ENCODE results near the gene NXPH1.

NXPH1 gene

DNA sequence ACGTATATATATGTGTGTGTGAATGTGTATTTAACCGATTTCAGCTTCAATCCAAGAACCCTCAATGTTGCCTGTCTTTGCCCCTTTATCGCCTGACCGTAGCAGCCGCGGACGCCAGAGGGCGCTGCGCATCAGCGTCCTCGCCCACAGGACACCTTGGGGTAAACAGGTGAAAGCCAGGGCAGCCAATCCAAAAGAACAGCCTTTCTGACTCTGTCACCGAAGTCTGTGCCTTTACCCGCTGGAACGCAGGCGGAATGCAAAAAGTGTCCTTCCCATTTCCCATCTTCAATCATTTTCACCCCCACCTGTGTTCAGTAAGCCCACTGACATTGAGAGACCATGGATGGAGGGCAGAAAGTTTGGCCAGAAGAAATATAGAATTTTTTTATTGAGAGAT, 3.6 kb downstream of the NXPH1 start:
- DNase-seq (ENCODE audit: low read depth in 2 of 2): peak; percentile 36 to 49

DNA sequence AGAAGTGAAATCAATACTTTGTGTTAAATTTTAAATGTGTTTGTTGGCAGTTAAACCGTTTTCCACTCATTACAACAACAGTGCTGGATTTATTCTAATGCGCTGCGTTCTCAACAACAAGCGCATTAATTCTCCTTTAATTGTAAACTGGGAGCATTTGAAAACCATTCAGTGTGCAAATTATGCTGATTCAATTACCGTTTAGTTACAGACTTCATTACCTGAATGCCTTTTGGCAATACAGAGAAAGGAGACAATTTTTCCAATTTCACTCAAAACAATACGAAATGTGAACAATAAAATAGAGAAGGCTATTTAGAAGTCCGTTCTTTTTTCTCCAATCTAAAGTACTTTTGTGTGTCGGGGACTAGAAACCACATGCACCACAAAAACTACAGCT, 4.2 kb downstream of the NXPH1 start:
- DNase-seq (ENCODE audit: low read depth in 2 of 2): no peak

DNA sequence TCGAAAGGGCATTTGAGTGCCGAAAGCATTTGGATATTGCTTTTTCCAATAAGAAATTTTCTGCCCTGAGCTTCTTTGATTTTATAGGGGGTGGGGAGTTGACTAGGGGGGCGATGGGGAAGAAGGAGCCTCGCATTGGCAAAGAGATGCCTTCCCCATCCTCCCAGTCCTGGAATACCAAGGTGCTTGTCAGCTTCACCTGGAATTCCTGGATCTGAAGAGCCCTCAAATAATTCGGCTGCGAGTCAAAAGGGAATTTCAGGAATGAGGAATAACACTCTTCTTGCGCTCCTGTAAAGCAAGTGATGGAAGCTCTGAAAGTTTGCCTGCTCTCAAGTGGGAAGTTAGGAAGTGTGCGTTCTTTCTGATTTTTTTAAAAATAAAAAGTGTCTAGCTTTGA, 7.3 kb downstream of the NXPH1 start:
- no peak for DNase-seq (ENCODE audit: low read depth in 2 of 2)

DNA sequence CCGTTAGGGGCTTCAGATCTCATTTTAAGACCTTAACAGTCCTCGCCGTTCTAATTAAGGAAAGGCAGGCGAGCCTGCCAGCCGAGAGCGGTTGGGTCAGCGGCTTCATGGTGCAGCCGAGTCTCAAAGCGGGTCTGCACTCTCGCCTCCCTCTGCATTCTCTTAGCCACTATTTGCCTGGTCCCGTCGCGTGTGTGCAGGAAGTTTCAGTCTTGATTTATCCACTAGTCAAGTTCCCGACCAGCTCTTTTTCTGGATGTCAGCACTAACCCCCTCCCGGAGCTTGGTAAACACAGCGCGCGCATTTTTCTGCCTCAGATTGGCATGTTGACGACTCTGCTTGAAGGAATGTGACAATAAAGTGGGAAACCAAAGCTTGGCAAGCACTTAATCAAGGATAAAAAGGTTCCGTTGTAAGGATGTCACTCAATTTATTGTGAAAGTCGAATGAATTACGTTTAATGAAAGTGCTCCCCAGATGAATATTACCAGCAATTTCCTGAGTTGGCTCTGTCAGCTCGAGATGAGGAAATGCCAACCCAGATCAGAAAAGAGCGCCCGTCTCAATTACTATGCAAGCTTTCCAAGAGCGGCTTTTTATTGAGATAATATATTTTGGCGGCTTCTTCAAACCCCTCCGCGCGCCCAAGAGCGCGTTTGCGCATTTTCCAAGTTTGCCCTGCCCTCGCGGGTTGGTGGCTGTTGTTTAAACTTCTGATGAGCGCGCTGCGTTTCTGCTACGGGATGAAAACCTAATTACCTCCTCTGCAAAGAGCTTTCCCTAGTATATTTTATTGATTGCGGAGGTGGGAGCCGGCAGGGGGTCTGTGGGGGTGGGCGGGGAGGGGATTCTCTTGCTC, 7.9 kb downstream of the NXPH1 start:
- DNase-seq (ENCODE audit: low read depth in 2 of 2): no peak

DNA sequence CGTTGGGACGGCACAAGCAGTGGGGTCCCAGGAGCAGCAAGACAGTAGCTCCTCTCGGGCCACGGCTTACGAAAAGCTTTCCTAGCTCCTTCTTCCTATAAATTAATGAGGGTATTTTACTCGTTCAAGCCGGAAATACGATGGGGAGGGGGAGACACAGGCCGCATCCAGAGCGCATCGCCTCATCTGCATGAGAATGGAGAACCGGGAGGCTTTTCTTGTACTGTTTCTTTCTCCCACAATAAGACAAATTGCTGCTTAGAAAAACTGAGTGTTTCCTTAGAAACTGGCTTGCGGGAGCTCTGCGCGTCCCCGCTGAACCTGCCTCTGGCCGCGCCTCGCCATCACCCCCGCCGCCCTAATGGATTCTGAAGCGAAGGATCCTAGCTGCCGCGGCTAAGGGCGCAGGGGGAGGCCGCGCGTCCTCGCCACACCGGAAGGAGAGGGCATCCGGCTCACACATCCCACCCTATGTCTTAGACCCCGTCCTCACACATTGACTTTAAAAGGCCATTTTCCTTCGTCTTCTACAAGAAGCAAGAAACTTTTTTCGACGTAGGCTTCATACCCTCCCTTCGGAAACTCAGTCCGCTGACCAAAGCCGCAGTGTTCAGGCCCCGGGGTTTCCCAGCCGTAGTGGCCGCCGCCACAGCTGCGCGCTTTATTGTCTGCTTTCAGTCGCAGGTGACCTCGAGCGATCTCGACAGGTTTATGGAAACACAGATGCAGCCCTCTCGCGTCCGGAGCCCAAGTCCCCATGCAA, 8.8 kb downstream of the NXPH1 start:
- no peak for DNase-seq (ENCODE audit: low read depth in 2 of 2)

DNA sequence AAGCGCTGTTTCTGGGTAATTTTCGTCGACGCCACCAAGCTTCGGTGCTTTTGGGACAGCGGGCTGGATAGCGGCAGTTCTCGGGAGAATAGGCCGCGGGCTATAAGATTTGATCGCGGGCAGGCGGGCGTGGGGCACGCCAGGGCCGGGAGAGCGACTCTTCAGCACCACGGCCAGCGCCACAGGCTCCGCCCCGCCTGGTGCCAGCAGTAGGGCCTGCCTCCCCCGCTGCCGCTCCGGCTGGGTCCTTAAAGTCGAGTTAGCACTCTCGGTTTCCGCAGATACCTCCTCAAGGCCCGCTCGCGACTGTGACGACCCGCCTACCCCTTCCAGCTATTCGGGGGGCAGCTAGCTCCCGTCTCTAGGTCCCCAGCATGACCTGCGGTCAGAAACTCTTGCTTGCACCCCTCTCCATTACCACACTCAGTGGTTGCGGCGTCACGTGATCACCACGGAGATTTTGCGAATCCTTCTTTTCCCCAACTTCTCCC, 9.4 kb downstream of the NXPH1 start:
- DNase-seq (ENCODE audit: low read depth in 2 of 2): peak; percentile 33 to 47

DNA sequence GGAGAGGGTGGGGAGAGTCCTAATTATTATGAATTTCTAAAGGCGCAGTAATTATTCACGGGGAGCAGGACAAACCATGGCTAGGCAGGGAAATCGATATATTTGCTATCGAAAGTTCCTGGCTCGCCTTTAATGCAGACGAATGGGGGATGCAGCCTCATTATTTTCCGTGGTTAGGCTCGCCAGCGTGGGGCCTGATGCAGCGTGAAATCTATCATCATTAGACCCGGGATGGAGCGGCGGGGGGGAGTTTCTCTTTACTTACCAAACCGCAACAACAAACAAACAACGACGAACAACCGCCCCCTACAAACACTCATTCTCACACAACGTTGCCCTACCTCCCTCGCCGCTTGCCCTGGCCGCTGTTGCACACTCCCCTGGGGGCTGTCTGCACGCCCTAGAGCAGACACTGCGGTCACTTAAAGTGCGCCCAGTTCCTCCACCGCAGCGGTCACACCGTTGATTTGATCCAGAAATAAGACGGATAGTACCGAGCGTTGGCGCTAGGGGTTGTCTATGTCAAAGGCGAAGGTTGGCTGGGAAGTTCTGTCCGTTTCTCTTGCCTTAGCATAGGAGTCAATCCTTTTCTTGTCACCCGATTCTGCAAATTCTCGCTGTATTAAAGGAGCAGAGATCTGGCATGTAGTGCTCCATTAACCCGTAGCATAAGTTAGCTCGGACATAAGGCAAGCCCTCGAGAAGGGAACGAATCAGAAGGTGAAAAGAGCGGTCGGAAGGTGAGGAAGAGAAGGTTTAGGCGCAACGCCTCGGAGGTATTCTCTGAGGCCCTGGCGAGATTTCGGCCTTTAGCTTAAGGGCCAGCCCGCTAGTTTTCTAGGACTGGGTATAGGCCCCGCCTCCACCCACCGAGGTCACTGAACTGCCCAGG, 10.4 kb downstream of the NXPH1 start:
- no peak for DNase-seq (ENCODE audit: low read depth in 2 of 2)

DNA sequence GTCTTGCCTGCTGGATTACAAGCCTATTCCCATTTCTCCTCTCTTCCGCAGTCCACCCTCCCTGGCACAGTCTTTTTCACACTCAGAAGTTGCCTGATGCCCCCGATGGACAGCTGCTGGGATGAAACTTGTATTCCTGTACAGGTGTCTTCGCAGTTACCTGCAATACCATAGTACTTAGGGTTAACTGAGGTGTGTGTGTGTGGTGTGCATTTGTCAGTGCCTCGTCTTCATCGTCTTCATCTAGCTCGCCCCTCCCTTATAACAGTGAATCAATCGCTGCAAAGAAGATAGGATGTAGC, 11.0 kb downstream of the NXPH1 start:
- no peak for DNase-seq (ENCODE audit: low read depth in 2 of 2)

DNA sequence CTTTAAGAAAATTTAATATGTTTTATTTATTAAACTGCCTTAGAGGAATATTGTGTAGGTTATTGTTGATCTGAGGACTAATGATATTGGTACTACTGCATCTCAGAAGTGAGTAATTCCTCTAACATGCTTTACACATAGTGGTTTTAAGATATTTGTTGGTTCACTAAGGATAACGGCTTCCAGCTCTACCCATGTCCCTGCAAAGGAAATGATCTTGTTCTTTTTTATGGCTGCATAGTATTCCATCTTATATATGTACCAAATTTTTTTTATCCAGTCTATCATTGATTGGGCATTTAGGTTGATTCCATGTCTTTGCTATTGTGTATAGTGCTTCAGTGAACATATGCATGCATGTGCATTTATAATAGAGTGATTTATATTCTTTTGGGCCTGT, 20.1 kb downstream of the NXPH1 start:
- DNase-seq (ENCODE audit: low read depth in 2 of 2): no peak

DNA sequence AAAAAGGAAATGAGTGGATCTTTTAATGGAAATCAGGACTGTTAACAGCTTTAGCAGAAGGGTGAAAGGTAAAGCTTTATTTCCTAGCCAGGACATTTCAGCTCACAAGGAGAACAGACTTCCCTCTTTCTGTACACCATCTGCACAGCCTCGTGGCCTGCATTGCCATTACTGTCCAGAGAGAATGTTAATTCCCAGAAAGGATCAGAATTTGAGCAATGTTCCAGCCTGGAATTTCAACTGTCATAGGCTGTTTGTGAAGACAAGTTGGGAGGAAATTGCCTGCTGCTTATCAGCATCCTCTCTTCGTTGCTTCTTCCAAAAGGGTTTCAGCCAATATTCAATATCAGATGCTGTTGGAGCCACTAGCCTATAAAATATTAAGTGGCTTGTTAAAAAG, 22.0 kb downstream of the NXPH1 start:
- DNase-seq (ENCODE audit: low read depth in 2 of 2): no peak

DNA sequence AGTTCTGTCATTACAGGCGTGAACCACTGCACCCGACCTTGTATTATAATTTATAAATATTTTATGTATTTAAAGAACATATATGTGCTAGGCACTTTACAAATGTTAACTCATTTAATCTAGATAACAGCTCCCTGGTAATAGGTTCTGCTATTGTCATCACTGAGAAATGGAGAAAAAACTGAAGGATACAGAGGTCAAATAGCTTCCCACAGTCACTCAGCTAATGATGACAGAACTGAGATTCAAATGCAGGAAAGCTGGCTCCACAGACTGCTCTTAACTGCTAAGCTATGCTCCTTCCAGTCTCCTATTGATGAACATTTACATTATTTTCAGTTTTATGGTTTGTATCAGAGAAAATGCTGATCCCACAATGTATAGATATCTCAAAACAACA, 28.9 kb downstream of the NXPH1 start:
- no peak for DNase-seq (ENCODE audit: low read depth in 2 of 2)

DNA sequence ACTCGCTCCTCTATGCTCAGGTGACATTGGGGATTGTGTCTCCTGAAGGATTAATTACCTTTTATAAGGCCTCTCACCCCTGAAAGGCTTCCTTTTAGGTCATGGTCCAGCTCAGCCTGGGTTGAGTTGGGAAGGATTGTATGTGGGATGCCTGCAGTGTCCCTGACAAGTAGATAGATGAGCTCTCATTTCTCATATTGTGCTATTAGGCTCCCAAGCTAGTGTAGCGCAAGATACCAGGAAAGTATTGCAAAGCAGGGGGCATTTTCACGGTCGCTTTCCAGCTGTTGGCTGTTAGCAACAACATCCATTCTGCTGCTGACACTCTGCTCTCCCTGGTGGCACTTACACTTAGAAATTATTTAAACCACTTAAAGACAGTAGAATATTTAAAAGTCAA, 31.9 kb downstream of the NXPH1 start:
- DNase-seq (ENCODE audit: low read depth in 2 of 2): no peak

DNA sequence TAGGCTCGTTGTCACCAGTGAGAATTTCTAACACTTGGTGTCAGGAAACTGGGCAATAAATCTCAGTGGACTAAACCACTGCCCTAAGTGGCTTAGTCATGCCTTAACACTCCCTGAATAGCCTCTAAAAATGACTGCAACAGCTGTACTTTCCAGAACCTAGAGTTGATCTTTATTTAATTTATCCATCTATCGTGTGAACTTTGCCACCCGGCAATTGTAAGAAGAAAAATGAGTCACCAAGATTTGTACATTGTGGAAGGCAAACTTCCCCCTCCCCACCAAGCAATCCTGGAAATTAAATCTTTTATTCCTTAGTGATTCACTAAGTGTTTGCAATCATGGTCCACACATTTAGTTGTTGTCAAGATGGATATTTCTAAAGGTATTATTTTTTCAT, 47.1 kb downstream of the NXPH1 start:
- no peak for DNase-seq (ENCODE audit: low read depth in 2 of 2)

DNA sequence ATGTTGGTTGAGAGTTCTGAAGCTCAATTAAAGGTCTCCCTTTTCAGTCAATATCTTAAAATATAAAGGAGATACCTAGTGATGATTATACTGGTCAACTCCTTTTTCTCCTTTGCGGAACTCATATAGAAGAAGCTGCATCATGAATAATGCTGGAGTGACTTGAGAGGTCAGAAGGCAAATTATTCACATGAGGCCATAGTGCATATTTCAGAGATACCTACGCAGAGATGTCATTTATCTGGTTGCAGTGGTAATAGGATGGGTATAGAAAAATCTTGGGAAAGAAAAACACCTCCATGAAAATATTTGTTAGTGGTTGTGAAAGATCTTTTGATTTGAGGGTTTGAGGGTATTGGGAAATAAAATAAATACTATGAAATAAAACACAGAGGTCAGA, 47.7 kb downstream of the NXPH1 start:
- DNase-seq (ENCODE audit: low read depth in 2 of 2): no peak

DNA sequence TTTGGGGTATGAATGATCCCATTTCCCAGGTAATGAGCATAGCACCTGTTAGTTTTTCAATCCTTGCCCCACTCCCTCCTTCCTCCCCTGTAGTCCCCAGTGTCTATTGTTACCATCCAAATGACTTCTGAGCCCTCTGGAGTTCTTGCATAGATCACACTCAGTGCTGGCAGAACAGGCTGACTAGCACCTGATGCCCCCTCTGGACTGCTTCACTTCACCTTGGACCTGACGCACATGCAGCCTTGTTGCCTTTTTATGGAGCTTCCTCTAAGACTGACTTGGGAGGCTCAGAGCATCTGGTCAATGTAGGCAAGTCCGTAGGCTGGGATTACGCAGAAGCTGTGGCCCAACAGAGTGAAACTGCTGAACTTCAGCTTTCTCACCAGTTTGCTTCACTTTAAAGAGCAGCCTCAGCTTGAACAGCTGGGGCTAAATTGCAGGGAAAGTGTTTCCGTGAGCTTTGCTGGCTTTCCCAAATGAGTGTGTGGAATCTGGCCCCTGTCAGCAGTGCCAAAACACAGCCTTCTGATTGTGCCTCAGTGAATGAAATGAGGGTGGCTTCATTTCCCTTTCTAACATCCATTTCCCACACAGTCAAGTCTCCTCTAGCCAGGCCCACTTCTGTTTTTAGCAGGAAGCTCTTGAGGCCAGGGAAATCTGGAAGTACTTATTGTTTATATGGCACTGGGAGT, 48.5 kb downstream of the NXPH1 start:
- DNase-seq (ENCODE audit: low read depth in 2 of 2): no peak

DNA sequence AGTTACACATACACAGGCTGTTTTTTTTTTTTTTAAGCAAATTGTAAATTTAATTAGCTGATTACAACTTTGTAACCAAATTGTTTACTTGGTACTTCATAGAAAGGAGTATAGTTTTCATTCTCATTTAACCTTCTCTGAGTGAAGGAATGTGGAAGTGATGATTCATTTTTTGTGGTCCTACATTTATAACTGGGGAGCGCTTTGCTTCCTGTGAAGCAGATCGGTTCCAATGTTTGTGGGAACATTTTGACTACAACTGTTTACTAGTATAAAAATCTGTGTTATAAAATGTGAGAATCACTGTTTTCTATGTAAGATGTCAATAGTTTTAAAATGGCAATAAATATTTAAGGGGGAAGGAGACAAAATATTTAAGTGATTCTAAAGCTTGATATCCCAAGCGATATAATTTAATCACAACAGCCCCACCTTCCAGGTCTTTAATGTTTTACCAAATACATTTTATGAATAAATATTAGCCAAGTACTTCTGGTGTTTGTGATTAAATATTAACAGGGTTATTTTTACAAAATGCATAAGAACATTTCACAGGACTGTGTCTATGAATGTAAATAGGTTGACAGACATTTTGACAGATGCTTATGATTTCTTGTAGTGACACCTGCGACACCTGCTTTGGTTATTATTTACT, 57.1 kb downstream of the NXPH1 start:
- no peak for DNase-seq (ENCODE audit: low read depth in 2 of 2)

DNA sequence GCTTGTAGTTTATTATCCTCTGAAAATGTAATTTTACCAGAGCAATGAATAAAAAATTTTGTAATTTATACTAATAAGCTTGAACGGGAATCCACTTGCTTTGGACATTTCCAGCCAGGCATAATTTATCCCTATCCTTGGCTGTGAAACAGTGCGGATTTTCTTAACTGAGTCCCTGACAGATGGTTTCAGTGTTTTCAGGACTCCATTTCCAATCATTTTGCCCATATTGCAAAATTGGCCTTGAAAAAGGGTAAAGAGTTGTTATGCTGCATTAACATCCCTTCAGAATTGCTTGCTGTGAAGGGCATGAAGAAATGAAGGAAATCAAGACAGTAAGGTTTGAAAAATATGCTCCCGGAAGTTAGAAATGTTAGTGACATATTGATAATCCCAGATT, 57.7 kb downstream of the NXPH1 start:
- no peak for DNase-seq (ENCODE audit: low read depth in 2 of 2)

DNA sequence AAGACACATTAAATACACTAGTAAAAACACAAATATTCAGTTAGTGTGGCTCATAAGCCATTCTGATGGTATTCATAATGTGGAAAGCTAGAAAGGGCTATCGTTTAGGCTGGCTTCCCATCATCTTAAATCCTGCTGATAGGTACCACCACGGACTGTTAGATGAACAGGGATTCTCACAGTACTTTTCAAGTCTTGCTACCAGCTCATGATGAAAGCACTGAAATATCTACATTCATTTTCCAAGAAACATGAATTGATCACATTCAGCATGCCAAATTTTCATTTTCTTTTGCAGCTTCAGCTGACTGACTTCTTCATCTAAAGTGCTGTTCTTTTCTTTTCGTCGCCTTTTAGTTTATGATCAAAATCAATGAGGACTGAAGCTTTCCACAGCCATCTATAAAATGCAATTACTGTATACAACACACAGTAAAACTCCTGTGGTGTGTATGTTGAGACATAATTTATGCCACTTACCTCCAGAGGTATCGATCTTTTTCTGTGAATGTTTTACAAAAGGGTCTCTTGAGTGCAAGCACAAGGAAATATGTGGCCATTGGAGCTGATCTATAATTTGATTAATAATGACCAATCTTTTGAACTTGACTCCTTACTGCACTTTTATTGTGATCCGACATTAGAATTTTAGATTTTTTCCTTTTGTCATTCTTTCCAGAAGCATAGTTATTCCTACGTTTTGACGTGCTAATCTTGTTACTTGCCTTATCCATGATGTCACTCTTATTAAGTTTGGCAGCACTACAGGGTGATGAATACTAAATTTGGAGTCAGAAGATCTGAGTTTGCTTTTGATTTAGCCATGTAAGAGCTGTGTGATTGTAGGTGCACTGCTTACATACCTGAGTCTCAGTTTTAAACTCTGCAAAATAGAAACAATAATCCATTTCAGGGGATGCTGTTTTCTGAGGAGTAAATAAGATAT, 58.4 kb downstream of the NXPH1 start:
- no peak for DNase-seq (ENCODE audit: low read depth in 2 of 2)

DNA sequence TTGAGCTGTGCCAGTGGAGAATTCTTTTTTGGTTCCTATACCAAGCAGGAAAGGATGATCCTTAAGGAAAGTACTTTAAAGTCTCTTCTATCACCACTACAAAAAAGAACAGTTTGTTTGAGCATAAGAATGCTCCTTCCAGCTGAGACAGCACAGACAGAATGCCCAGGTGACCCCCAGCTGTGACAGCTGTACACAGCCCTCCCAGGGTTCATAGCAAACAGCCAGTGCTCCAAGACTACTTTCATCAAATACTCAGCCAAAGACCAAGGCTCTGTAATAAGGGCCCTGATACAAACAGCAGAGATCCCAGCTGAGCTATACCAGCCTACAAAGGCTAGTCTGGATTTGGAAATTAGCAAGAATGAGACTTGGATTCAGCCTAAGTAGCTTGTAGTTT, 65.7 kb downstream of the NXPH1 start:
- no peak for DNase-seq (ENCODE audit: low read depth in 2 of 2)

DNA sequence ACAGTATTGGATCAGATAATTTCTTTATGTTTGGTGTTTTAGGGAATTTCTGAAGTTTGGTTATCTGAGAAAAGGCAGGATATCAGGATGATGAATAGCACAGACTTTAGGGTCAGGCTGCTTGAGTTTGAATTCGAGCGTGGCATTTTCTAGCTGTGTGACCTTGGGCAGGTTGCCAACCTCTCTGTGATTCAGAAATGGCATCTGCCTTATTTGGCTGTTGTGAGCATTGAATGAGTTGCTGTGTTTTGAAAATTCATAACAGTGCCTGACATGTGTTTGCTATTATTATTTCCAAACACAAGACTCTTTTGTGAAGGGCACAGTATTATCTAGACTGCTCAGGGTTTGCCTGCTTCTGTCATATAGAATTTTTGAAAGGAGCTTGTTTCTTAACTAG, 66.9 kb downstream of the NXPH1 start:
- DNase-seq (ENCODE audit: low read depth in 2 of 2): no peak

Data from stimulated activated CD8-positive, alpha-beta memory T cell treated with anti-CD3 and anti-CD28 coated beads, Interleukin-2, amount 100 ng/mL, for 48 hours (primary cell).